Fibroblast of skin of abdomen (primary cell): ENCODE results near the gene YTHDF2. TPM values are rescaled to one million over a fixed set of nuclear protein-coding genes. Genes with fewer than 3 reads are reported as not detected.
A peak's percentile ranks its signal among the peaks of the same experiment; 100 is the strongest.
"Not testable (repeated sequence)": the region's sequence is repeated elsewhere in the genome, so short reads cannot be mapped to it uniquely, and the experiment has no call there.

ENCODE experiments used
- DNase-seq: peaks from one replicate; pipeline ENCODE4 v3.0.0-alpha.2; 2013
- polyA plus RNA-seq, 2 experiments: library from polyadenylated mRNA; unstranded; fragments of 120-200 nt; gene quantifications; one replicate each; pipeline ENCODE4 v1.2.1, GENCODE V29; 2013; ENCODE audit not compliant: insufficient read length in 2 of 2

YTHDF2 gene
- polyA plus RNA-seq (2013, experiment 1 of 2; ENCODE audit: insufficient read length) = 63.9 TPM
- 66.2 TPM for polyA plus RNA-seq (2013, experiment 2 of 2; ENCODE audit: insufficient read length)

- DNase-seq = peak; percentile 98
Observed at GRCh38 chr1:28736450-28737306, at the start of gene YTHDF2. Gene YTHDF2 (plus strand): TSS chr1:28736940. CDS start chr1:28737121, 181 bp downstream.

GRCh38 chr1:28691627-28692026 is 45.1 kb upstream of the YTHDF2 start:
- DNase-seq = not testable (repeated sequence)

- DNase-seq = no peak
Observed at GRCh38 chr1:28703629-28704028, 33.1 kb upstream of the YTHDF2 start.

- no peak for DNase-seq
Observed at GRCh38 chr1:28716336-28716735, 20.4 kb upstream of the YTHDF2 start.

GRCh38 chr1:28718166-28718565 is 18.6 kb upstream of the YTHDF2 start:
- no peak for DNase-seq

- DNase-seq = peak; percentile 33
Observed at GRCh38 chr1:28718586-28719331, 18.0 kb upstream of the YTHDF2 start.

- DNase-seq = no peak
Observed at GRCh38 chr1:28719332-28719619, 17.5 kb upstream of the YTHDF2 start.

GRCh38 chr1:28720376-28720775 is 16.4 kb upstream of the YTHDF2 start:
- no peak for DNase-seq

GRCh38 chr1:28721927-28722326 is 14.8 kb upstream of the YTHDF2 start:
- peak; percentile 19 for DNase-seq

GRCh38 chr1:28725365-28725764 is 11.4 kb upstream of the YTHDF2 start:
- DNase-seq = not testable (repeated sequence)

GRCh38 chr1:28735961-28736449 is 735 bp upstream of the YTHDF2 start:
- DNase-seq = no peak

- peak; percentile 40 for DNase-seq
Observed at GRCh38 chr1:28737307-28738132, 780 bp downstream of the YTHDF2 start.

GRCh38 chr1:28740118-28740517 is 3.4 kb downstream of the YTHDF2 start:
- DNase-seq = no peak

GRCh38 chr1:28744184-28744583 is 7.4 kb downstream of the YTHDF2 start:
- no peak for DNase-seq

GRCh38 chr1:28745653-28746173 is 9.0 kb downstream of the YTHDF2 start:
- no peak for DNase-seq

- no peak for DNase-seq
Observed at GRCh38 chr1:28750330-28750729, 13.6 kb downstream of the YTHDF2 start.

GRCh38 chr1:28750771-28751294 is 14.1 kb downstream of the YTHDF2 start:
- DNase-seq = peak; percentile 8

- peak; percentile 61 for DNase-seq
Observed at GRCh38 chr1:28751315-28752060, 14.7 kb downstream of the YTHDF2 start.

GRCh38 chr1:28755701-28756100 is 19.0 kb downstream of the YTHDF2 start:
- peak; percentile 47 for DNase-seq

- DNase-seq = no peak
Observed at GRCh38 chr1:28756846-28757245, 20.1 kb downstream of the YTHDF2 start.

GRCh38 chr1:28758420-28758819 is 21.7 kb downstream of the YTHDF2 start:
- no peak for DNase-seq
